AG10803 (cell line): Measurements from ENCODE around the gene TP53INP2.
"Not testable (repeated sequence)": the region's sequence is repeated elsewhere in the genome, so short reads cannot be mapped to it uniquely, and the experiment has no call there.

Experiments
- DNase-seq: peaks from one replicate; pipeline ENCODE4 v3.0.0; 2010; ENCODE audit warnings: low read depth
- H3K4me3 ChIP-seq: 2 replicates; pipeline ENCODE4 v1.5.1; 2011; ENCODE audit warnings: mild to moderate bottlenecking, low read length, control low read depth
- CTCF ChIP-seq: conservative IDR thresholded peaks from 2 replicates; pipeline ENCODE4 v1.5.1; 2011; ENCODE audit warnings: mild to moderate bottlenecking, low read length, control low read depth, inconsistent platforms

Gene TP53INP2

DNA sequence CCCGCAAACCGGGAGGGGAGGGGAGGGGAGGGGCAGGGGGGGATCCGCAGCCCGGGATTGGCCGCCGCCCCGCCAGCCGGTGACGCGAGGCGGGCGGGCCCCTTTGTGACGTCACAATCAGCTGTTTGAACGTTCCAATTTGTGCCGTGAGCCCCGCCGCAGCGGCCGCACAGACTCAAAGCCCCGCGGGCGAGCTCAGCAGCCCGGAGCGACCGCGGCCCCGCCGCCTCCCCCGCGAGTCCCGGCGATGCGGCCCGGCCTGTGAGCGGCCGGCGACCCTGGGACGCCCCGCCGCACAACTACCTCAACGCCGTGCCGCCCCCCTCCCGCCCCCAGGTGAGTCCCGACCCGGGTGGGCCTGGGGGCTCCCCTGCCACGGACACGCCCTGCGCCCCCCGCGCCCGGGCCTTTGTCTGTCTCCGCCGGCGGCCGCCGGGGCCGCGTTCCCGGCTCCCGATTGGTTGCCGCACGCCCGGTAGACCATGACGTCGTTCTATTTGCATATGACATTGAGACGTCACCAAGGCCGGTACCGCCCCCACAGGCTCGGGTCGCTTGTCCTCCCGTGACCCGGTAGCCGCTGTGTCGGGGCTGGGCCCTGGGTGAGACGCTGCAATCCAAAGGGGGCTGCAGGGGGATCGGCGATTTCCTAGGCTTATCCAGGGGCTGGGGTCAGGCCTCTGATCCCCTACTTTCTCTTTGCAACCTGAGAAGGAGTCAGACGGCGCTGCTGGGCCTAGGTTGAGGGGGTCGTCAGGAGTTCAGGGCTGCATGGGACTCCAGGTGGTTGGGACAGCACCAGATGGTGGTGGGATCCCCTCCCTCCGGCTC, at the start of gene TP53INP2:
TSS of gene TP53INP2 (plus strand) at position 168 of the 831 bp plus-strand sequence. CDS start 4,396 bp downstream, outside the sequence.
- peak within 1 kb of the TSS; percentile 87 for H3K4me3 ChIP-seq
- no peak for TF ChIP-seq CTCF
- peak; percentile 88 for DNase-seq

DNA sequence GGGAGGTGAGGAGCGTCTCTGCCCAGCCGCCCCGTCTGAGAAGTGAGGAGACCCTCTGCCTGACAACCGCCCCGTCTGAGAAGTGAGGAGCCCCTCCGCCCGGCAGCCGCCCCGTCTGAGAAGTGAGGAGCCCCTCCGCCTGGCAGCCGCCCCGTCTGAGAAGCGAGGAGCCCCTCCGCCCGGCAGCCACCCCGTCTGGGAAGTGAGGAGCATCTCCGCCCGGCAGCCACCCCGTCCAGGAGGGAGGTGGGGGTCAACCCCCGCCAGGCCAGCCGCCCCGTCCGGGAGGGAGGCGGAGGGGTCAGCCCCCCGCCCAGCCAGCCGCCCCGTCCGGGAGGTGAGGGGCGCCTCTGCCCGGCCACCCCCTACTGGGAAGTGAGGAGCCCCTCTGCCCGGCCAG, 45.5 kb upstream of the TP53INP2 start:
- not testable (repeated sequence) for DNase-seq, H3K4me3 ChIP-seq

GRCh38 chr20:34661811-34662210, 42.3 kb upstream of the TP53INP2 start:
- not testable (repeated sequence) for H3K4me3 ChIP-seq
- peak; percentile 9 for DNase-seq

GRCh38 chr20:34663213-34663943, 40.8 kb upstream of the TP53INP2 start:
- no peak overlapping the region for H3K4me3 ChIP-seq
- no peak for TF ChIP-seq CTCF
- DNase-seq: peak; percentile 67

GRCh38 chr20:34664751-34665150, 39.4 kb upstream of the TP53INP2 start:
- not testable (repeated sequence) for DNase-seq, H3K4me3 ChIP-seq

DNA sequence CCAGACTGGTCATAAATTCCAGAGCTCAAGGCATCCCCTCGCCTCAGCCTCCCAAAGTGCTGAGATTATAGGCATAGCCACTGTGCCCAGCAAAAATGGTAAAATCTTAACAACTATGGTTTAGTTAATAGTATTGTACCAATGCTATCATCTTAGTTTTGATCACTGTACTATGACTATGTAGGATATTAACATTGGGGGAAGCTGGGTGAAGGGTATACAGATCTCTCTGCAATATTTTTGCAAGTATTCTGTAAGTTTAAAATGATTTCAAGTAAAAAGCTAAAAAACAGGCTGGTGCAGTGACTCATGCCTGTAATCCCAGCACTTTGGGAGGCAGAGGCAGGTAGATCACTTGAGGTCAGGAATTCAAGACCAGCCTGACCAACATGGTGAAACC, 35.0 kb upstream of the TP53INP2 start:
- TF ChIP-seq CTCF: no peak
- H3K4me3 ChIP-seq: no peak overlapping the region
- no peak for DNase-seq

- TF ChIP-seq CTCF: no peak
- no peak for DNase-seq
- no peak overlapping the region for H3K4me3 ChIP-seq
Observed at GRCh38 chr20:34673412-34673811, 30.7 kb upstream of the TP53INP2 start.

- no peak for TF ChIP-seq CTCF
- H3K4me3 ChIP-seq: no peak overlapping the region
- no peak for DNase-seq
Observed at GRCh38 chr20:34675561-34675960, 28.6 kb upstream of the TP53INP2 start.
